Measurements from ENCODE around the gene BRD4. TPM values are rescaled to one million over a fixed set of nuclear protein-coding genes. Genes with fewer than 3 reads are reported as not detected.

BRD4 gene
- total and polyA plus RNA-seq, 2 of the 13 experiments (the other 11 are each of a cell fraction or from before 2014, with no cell fraction given): 10.5 to 11.4 TPM

- H3K36me3 ChIP-seq (replicated peaks in 1 of 2; ENCODE audit: control insufficient read depth in 1 of 2, insufficient read depth in 2 of 2, low read length in 2 of 2): peaks cover 0 to 10% of the 10 kb centered on the region in 2 experiments; a peak in 1 of 5 replicates
- no peaks in the 10 kb centered on the region; the same call in 1 of the 2 replicates for H4K20me1 ChIP-seq (ENCODE audit: insufficient read depth, low read length)
- peak overlapping the region; percentile 78 for H3K9ac ChIP-seq (ENCODE audit: insufficient read depth, low read depth, low read length)
- POLR2A ChIA-PET: interaction anchor here (1.1 to 6.3 kb wide), 7 partner anchors 8 to 123 kb away, joined by 3 to 54 read pairs (median 6); partner anchors contain the start of gene AKAP8L
- H3K4me3 ChIP-seq (replicated peaks in 1 of 3; ENCODE audit: insufficient read depth in 1 of 3, low read depth in 2 of 3, low read length in 3 of 3): peak overlapping the region; percentile 5 to 58 (median 8); a peak in 4 of 6 replicates
- FAIRE-seq (peak; percentile 21), ATAC-seq (peak; percentile 38), DNase-seq (ENCODE audit: low spot score) (no peak)
- peak overlapping the region; percentile 97 for H3K27ac ChIP-seq (ENCODE audit: extremely low read length, insufficient read depth, low read length)
- H3K9me3 ChIP-seq (ENCODE audit: low read length): no peaks in the 10 kb centered on the region
- H3K27me3 ChIP-seq (ENCODE audit: control insufficient read depth in 1 of 2, insufficient read depth in 2 of 2, low read length in 2 of 2): no peaks in the 10 kb centered on the region
- intact Hi-C loops (cut with micrococcal nuclease; ENCODE audit: unreplicated experiment): loop anchor here (2.0 to 5.0 kb wide), 2 partner anchors 16 to 36 kb away; partner anchors contain the start of gene BRD4
- CTCF ChIA-PET (ENCODE audit: low intra/inter-chr PET ratio, low total read pairs): no interaction called here
- H3K4me2 ChIP-seq (ENCODE audit: low read depth, low read length): peak overlapping the region; percentile 80
- H2AFZ ChIP-seq (ENCODE audit: low read length): no peak overlapping the region
- in situ Hi-C loops (cut with HindIII; ENCODE audit: extremely low pct_ligation_motif_present, low pct_unique_long_range_greater_than_20kb): loop anchor here (5.0 kb wide), 1 partner anchor 36 kb away; the partner anchor contains the start of gene BRD4
- H3K79me2 ChIP-seq (ENCODE audit: insufficient read depth, low read length): peaks cover 78% of the 10 kb centered on the region
- BruUV-seq (replicated peaks): TSS peak; percentile 60
- peaks cover 96% of the 10 kb centered on the region for H3K4me1 ChIP-seq (ENCODE audit: insufficient read depth, low read length)
- 10% methylated on average over 9 of the region's 10 CpGs for WGBS (ENCODE audit: low lambda C conversion rate)
- 0 out of 2 replicates have a peak, but pooled peaks have one; percentile 24 for TF ChIP-seq MXD3 (CRISPR knock-in tag; IDR thresholded peaks at IDR 0.05)
- TF ChIP-seq ZNF331 (CRISPR knock-in tag; IDR thresholded peaks at IDR 0.05): 0 out of 2 replicates have a peak, but pooled peaks have one; percentile 3
- peak; percentile 69 for TF ChIP-seq ZNF687 (CRISPR knock-in tag; IDR thresholded peaks at IDR 0.05)
- TF ChIP-seq ARID4A (CRISPR knock-in tag; IDR thresholded peaks at IDR 0.05; ENCODE audit: borderline replicate concordance): 0 out of 2 replicates have a peak, but pooled peaks have one; percentile 43
- 0 out of 2 replicates have a peak, but pooled peaks have one; percentile 28 for TF ChIP-seq ZNF317 (CRISPR knock-in tag; IDR thresholded peaks at IDR 0.05)
- no peak for TF ChIP-seq CHCHD3 (CRISPR knock-in tag; IDR thresholded peaks at IDR 0.05)
- TF ChIP-seq ZSCAN25 (CRISPR knock-in tag; IDR thresholded peaks at IDR 0.05): 0 out of 2 replicates have a peak, but pooled peaks have one; percentile 25
- TF ChIP-seq SRSF4 (IDR thresholded peaks at IDR 0.05; ENCODE audit: low read depth, low read length, poor library complexity, severe bottlenecking): no peak
- TF ChIP-seq ZNF230 (CRISPR knock-in tag; IDR thresholded peaks at IDR 0.05): 0 out of 2 replicates have a peak, but pooled peaks have one; percentile 12
Measured at GRCh38 chr19:15296353-15296752, 36.0 kb downstream of the BRD4 start.
